Activated CD8-positive, alpha-beta memory T cell treated with anti-CD3 and anti-CD28 coated beads for 48 hours (primary cell): ENCODE results near the gene ITPKC.
"Not testable (repeated sequence)": the region's sequence is repeated elsewhere in the genome, so short reads cannot be mapped to it uniquely, and the experiment has no call there.

ENCODE experiments used
- DNase-seq, 3 experiments: peaks; one replicate each; pipeline ENCODE4 v3.0.0-alpha.2; 2020; ENCODE audit warnings: low read depth in 2 of 3, low spot score in 2 of 3

ITPKC gene

DNA sequence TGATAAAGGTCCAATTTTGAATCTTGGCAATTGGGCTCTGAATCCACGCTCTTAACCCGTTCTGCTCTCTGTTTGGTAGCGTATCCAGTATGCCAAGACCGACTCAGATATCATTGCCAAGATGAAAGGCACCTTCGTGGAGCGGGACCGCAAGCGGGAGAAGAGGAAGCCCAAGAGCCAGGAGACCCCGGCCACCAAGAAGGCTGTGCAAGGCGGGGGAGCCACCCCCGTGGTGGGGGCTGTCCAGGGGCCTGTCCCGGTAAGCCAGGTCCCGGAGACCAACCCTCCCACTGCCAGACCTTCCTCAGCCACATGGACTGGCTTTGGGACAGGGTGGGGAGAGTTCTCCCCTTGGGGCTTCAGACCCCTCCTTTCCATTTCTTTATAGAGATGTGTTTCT, 42.4 kb downstream of the ITPKC start:
- DNase-seq: no peak

DNA sequence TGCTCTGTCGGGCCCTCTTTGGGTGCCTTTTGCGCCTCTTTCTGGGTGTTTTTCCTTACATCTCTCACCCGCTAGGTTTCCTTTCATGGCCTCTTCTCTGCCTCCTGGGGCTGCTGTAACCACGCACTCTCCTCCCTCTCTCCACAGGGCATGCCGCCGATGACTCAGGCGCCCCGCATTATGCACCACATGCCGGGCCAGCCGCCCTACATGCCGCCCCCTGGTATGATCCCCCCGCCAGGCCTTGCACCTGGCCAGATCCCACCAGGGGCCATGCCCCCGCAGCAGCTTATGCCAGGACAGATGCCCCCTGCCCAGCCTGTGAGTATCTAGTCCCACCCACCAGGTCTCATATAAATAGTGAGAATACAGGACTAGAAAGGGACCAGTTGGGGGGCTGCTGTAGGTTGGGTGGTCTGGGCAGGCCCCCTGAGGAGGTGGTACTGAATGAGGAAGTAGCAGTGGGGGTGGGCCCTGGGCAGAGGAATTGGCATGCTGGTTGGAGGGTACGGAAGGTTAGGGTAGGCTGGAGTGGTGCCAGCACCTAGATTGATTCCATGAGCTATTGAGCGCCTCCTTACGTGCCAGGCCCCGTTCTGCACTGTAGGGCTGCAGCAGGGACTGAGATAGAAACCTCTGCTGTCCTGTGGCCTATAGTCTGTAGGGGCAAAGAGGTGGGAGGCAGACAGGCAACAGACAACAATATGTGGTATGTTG, 46.0 kb downstream of the ITPKC start:
- DNase-seq: no peak

GRCh38 chr19:40763526-40763925, 46.6 kb downstream of the ITPKC start:
- no peak for DNase-seq

- no peak for DNase-seq
Measured at GRCh38 chr19:40763963-40764362, 47.1 kb downstream of the ITPKC start.

DNA sequence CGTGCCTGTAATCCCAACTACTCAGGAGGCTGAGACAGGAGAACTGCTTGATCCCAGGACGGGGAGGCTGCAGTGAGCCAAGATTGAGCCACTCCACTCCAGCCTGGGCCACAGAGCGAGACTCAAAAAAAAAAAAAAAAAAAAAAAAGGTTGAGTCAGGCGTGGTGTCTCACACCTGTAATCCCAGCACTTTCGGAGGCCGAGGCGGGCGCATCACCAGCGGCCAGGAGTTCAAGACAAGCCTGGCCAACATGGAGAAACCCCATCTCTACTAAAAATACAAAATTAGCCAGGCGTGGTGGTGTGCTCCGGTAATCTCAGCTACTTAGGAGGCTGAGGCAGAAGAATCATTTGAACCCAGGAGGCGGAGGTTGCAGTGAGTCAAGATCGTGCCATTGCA, 49.5 kb downstream of the ITPKC start:
- DNase-seq: not testable (repeated sequence)

DNA sequence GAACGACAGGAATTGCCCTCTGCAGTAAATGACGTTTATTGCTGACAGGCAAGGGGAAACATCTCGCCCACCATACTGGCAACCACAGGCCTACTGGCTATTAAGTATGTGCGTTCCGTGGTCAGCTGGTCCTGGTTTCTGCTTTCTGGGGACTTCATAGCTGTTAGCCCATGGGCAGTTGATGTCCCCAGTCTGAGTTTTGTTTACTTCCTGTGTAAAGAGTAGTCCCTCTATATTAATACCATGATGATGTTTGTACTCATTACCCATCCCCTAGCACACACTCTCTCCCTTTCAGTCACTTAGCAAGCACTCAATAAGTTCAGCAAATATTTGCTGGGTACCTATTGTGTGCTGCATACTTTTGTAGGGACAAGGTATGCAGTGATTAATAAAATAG, 52.0 kb downstream of the ITPKC start:
- DNase-seq: no peak

GRCh38 chr19:40771101-40771862, 54.4 kb downstream of the ITPKC start:
- not testable (repeated sequence) for DNase-seq

DNA sequence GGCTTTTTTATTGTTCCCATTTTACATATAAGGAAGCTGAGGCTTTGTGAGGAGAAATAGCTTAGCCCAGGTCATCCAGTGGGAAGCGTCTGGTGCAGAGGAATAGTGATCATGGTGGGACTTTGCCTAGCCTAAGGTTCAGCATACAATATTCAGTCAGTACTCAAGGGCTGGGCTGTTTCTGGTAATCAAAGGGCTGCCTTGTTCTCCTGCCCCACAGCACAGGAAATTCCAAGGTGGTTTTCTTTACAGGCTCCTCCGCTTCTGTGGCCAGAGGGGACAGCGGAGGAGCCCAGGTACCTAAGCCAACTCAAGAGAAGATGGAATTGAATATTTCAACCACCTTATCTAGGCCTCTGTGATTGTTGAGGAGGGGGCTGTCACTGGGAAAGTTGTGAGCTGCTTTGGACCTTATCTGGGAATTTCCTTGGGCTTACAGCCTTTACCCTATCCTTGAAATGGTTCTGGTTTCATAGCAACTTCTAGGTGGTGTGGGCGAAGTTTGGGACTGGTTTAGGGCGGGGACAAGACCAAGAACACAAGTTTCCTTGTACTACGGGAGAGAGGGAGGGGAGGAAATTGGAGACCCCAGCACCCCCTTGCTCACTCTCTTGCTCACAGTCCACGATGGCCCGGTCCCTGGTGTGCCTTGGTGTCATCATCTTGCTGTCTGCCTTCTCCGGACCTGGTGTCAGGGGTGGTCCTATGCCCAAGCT, 58.2 kb downstream of the ITPKC start, which contains the start of gene MIA:
TSS of gene MIA (plus strand) at position 606 of the 716 bp plus-strand sequence. CDS start at position 628, 22 bp downstream.
- DNase-seq: no peak

- DNase-seq: no peak
Measured at GRCh38 chr19:40775632-40776022, 58.7 kb downstream of the ITPKC start.

DNA sequence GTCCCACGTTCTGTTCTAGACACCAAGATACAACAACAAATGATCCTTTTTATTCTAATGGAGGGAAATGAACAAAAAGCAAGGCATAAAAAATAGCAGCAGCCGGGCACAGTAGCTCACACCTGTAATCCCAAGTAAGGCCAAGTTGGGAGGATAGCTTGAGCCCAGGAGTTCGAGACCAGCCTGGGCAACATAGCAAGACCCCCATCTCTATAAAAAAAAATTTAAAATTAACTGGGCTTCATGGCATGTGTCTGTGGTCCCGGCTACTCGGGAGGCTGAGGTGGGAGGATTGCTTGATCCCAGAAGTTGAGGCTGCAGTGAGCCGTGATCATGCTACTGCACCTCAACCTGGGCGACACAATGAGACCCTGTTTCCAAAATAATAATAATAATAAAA, 59.5 kb downstream of the ITPKC start:
- DNase-seq: no peak

GRCh38 chr19:40776932-40777644, 60.2 kb downstream of the ITPKC start:
- peak; percentile 66 to 75 (median 72) for DNase-seq

DNA sequence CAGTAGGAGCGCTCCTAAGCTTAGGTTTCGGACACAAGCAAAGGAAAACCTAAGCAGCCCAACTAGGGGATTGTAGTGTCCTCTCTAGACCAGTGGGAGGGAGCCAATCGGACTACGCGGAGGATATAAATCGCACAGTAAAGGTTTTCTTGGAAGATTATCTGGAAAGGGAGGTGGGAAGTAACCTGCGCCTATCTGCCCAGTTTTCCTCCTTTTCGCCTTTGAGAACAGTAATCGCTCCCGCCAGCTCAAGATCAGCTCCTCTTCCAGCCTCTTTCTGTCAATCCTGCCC, 60.7 kb downstream of the ITPKC start:
- no peak for DNase-seq

GRCh38 chr19:40777937-40778705, 61.2 kb downstream of the ITPKC start, which contains the start of gene RAB4B:
Gene RAB4B (plus strand): TSS chr19:40778247. CDS start chr19:40778376, 129 bp downstream.
- DNase-seq: peak; percentile 95 to 100 (median 97)

- DNase-seq: no peak
Measured at GRCh38 chr19:40778706-40779284, 61.9 kb downstream of the ITPKC start.

DNA sequence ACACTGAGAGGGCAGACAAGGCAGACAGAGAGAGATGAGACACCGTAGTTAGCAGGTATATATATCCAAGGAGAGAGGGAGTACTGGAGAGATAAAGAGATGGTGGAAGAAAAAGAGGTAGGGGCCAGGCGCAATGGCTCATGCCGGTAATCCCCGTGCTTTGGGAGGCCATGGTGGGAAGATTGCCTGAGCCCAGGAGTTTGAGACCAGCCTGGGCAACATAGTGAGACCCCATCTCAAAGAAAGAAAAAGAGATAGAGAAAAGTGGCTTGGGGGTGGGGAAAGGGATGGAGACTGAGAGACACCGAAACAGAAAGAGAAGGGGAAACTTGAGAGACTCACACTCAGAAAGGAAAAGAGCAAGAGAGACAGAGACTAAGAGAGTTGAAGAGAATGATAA, 63.7 kb downstream of the ITPKC start:
- DNase-seq: no peak

DNA sequence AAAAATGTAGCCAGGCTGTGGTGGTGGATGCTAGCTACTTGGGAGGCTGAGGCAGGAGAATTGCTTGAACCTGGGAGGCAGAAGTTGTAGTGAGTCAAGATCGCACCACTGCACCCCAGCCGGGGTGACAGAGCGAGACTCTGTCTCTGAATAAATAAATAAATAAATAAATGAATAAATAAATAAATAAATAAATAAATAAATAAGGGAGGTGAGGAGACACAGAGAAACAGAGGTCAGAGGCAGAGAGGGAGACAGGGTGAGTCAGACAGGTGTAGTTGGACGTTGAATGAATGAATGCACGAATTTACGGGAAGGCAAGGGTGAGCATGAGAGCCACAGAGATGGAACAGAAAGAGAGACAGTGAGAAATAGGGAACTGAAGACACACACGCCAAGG, 64.2 kb downstream of the ITPKC start:
- DNase-seq: no peak

DNA sequence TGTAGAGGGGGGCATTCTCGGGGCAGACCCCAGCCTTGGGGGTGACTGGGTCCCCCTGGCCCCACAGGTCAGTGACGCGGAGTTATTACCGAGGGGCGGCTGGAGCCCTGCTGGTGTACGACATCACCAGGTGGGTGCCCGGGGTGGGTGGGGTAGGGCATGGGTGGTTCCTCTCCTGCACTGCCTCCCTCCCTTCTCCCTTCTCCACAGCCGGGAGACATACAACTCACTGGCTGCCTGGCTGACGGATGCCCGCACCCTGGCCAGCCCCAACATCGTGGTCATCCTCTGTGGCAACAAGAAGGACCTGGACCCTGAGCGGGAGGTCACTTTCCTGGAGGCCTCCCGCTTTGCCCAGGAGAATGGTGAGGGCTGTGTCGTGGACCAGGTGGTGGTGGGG, 66.8 kb downstream of the ITPKC start:
- no peak for DNase-seq

DNA sequence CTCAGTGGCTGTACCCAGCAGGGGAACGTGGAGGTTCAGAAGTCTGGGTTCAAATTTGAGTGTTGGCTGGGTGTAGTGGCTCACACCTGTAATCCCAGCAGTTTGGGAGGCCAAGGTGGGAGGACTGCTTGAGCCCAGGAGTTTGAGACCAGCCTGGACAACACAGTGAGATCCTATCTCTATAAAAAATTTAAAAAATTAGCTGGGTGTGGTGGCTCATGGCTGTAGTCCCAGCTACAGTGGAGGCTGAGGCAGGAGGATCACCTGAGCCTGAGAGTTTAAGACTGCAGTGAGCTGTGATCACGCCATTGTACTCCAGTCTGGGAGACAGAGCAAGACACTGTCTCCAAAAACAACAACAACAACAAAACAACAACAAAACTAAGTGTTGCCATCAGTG, 67.2 kb downstream of the ITPKC start:
- not testable (repeated sequence) for DNase-seq

DNA sequence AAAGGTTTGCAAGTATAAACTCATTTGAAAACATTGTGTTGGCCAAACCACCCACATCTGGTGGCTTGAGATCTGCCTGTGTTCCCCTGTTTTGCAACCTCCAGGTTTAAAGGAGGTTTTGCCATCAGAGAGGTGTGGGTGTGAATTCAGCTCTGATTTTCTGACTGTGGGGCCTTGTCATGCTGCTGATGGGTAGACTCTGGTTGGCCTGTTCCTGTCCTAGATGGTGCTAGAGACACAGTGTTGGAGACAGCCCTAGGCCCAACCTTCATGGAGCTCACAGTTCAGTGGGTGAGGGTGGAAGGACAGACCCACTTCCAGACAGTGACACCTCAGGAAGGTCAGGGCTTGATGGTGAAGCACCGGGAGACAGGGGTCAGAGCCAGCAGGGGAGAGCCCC, 68.6 kb downstream of the ITPKC start:
- no peak for DNase-seq
